ENCODE data around the gene PATZ1. TPM values are rescaled to one million over a fixed set of nuclear protein-coding genes. Genes with fewer than 3 reads are reported as not detected.

Gene PATZ1
- total and polyA plus RNA-seq, 2 of the 8 experiments (the other 6 are each of a cell fraction or from before 2014, with no cell fraction given): 62.1 to 70.9 TPM

- H3K18ac ChIP-seq (ENCODE audit: extremely low read depth, low read length): no peak overlapping the region
- H2BK120ac ChIP-seq (replicated peaks; ENCODE audit: low read depth, low read length): no peak overlapping the region
- no peak overlapping the region for H2AFZ ChIP-seq (ENCODE audit: low read length)
- peaks cover 3 to 4% of the 10 kb centered on the region in 2 experiments for H4K20me1 ChIP-seq (replicated peaks in 1 of 2; ENCODE audit: control insufficient read depth in 1 of 2, insufficient read depth in 2 of 2, low read length in 2 of 2)
- H3K4me3 ChIP-seq (ENCODE audit: extremely low read depth in 1 of 4, insufficient read depth in 2 of 4, low read depth in 3 of 4, low read length in 4 of 4): no peak overlapping the region
- no peak overlapping the region for H3K4me2 ChIP-seq (ENCODE audit: insufficient read depth in 1 of 2, low read depth in 2 of 2, low read length in 2 of 2)
- FAIRE-seq (no peak), DNase-seq (ENCODE audit: low read depth in 1 of 2, low spot score in 2 of 2) (no peak)
- no peaks in the 10 kb centered on the region for H3K79me1 ChIP-seq (ENCODE audit: low read depth, low read length)
- no peak overlapping the region for H2BK15ac ChIP-seq (ENCODE audit: low read length)
- no peaks in the 10 kb centered on the region for H3K9me3 ChIP-seq (ENCODE audit: insufficient read depth in 2 of 2, low read depth in 1 of 2, low read length in 1 of 2)
- no peak overlapping the region for H4K91ac ChIP-seq (replicated peaks; ENCODE audit: insufficient read length, low read length)
- H4K5ac ChIP-seq (ENCODE audit: insufficient read length, low read depth, low read length): no peak overlapping the region
- no peak overlapping the region for H3K23ac ChIP-seq (ENCODE audit: insufficient read length)
- H3K27ac ChIP-seq (ENCODE audit: low read depth, low read length): no peak overlapping the region
- H3K79me2 ChIP-seq (ENCODE audit: control insufficient read depth in 1 of 2, insufficient read depth in 2 of 2, low read length in 2 of 2): no peaks in the 10 kb centered on the region
- POLR2A ChIA-PET (ENCODE audit: partially characterized antibody): interaction anchor here (0.5 to 1.4 kb wide), 4 partner anchors 60 to 118 kb away, joined by 3 to 5 read pairs (median 4); no protein-coding TSS in a partner anchor
- no peak overlapping the region for H3K9ac ChIP-seq (replicated peaks in 1 of 4; ENCODE audit: extremely low read depth in 1 of 4, low read depth in 3 of 4, low read length in 3 of 4)
- H3K27me3 ChIP-seq (replicated peaks in 1 of 4; ENCODE audit: control insufficient read depth in 3 of 4, extremely low read depth in 1 of 4, insufficient read depth in 3 of 4, low read length in 3 of 4): no peaks in the 10 kb centered on the region
- CTCF ChIA-PET (ENCODE audit: partially characterized antibody): interaction anchor here (0.9 to 1.0 kb wide), 2 partner anchors 19 to 35 kb away, joined by 3 read pairs; no protein-coding TSS in a partner anchor
- H2BK12ac ChIP-seq (ENCODE audit: low read depth, low read length): no peak overlapping the region
- H3K4me1 ChIP-seq (replicated peaks in 1 of 4; ENCODE audit: control insufficient read depth in 3 of 4, insufficient read depth in 4 of 4, low read length in 3 of 4): no peaks in the 10 kb centered on the region
- H3K14ac ChIP-seq (ENCODE audit: insufficient read length): no peak overlapping the region
- no peaks in the 10 kb centered on the region for H3K23me2 ChIP-seq (ENCODE audit: low read depth, low read length)
- no peak overlapping the region for H4K8ac ChIP-seq (ENCODE audit: extremely low read depth, insufficient read depth, low read length)
- no peak overlapping the region for H3K4ac ChIP-seq (replicated peaks; ENCODE audit: insufficient read length, low read depth, low read length)
- no peak overlapping the region for H2BK20ac ChIP-seq (ENCODE audit: low read length)
- H2AK5ac ChIP-seq (ENCODE audit: low read depth, low read length): no peak overlapping the region
- 96% methylated on average over 9 of the region's 9 CpGs; no CpG with 5 or more reads in 1 of the 2 experiments for WGBS, 2 experiments (ENCODE audit: extremely low coverage in 1 of 2, insufficient coverage in 1 of 2, insufficient read length in 1 of 2, insufficient replicate concordance in 2 of 2, low coverage in 1 of 2, low lambda C conversion rate in 2 of 2, missing lambda C conversion rate in 1 of 2)
- no peak overlapping the region for H3K56ac ChIP-seq (replicated peaks; ENCODE audit: insufficient read length, low read depth, low read length)
- no peak overlapping the region for H2BK5ac ChIP-seq (ENCODE audit: low read depth, low read length)
- H3K36me3 ChIP-seq (ENCODE audit: control insufficient read depth in 2 of 4, insufficient read depth in 4 of 4, low read length in 3 of 4): peaks cover 14 to 41% (median 23%) of the 10 kb centered on the region in 4 experiments
- no peak for TF ChIP-seq FOSL1 (IDR thresholded peaks at IDR 0.05; ENCODE audit: insufficient read depth, low read depth, low read length)
- TF ChIP-seq SIRT6 (IDR thresholded peaks at IDR 0.05; ENCODE audit: low read length): no peak
- TF ChIP-seq CTBP2 (IDR thresholded peaks at IDR 0.05; ENCODE audit: borderline replicate concordance, insufficient read depth, insufficient read length, low read length): no peak
- no peak for TF ChIP-seq CHD2 (IDR thresholded peaks at IDR 0.05; ENCODE audit: low read length)
- TF ChIP-seq RBBP5 (IDR thresholded peaks at IDR 0.05; ENCODE audit: borderline replicate concordance, low read depth, low read length): no peak
- TF ChIP-seq KDM1A (IDR thresholded peaks at IDR 0.05; ENCODE audit: borderline replicate concordance, low read length): no peak
- no peak for TF ChIP-seq JUND (IDR thresholded peaks at IDR 0.05; ENCODE audit: low read length)
- no peak for TF ChIP-seq BCL11A (IDR thresholded peaks at IDR 0.05; ENCODE audit: low read depth in 2 of 2, low read length in 2 of 2)
- TF ChIP-seq SUZ12 (IDR thresholded peaks at IDR 0.05; ENCODE audit: low read length): no peak
- TF ChIP-seq TEAD4 (IDR thresholded peaks at IDR 0.05; ENCODE audit: low read depth, low read length): no peak
- TF ChIP-seq SP1 (IDR thresholded peaks at IDR 0.05; ENCODE audit: low read depth, low read length): no peak
- TF ChIP-seq SP4 (IDR thresholded peaks at IDR 0.05; ENCODE audit: low read length): no peak
- no peak for TF ChIP-seq NANOG (IDR thresholded peaks at IDR 0.05; ENCODE audit: insufficient read depth, low read depth, low read length, poor library complexity, severe bottlenecking)
- TF ChIP-seq BACH1 (IDR thresholded peaks at IDR 0.05; ENCODE audit: low read length): no peak
- TF ChIP-seq CREB1 (IDR thresholded peaks at IDR 0.05): no peak
Measured at GRCh38 chr22:31278151-31278621, 68.0 kb downstream of the PATZ1 start.
